Measurements from ENCODE around the gene E2F1. TPM values are rescaled to one million over a fixed set of nuclear protein-coding genes. Genes with fewer than 3 reads are reported as not detected.

The E2F1 gene
- total RNA-seq, 1 donor from 2014 or later: 8.9 TPM

DNA sequence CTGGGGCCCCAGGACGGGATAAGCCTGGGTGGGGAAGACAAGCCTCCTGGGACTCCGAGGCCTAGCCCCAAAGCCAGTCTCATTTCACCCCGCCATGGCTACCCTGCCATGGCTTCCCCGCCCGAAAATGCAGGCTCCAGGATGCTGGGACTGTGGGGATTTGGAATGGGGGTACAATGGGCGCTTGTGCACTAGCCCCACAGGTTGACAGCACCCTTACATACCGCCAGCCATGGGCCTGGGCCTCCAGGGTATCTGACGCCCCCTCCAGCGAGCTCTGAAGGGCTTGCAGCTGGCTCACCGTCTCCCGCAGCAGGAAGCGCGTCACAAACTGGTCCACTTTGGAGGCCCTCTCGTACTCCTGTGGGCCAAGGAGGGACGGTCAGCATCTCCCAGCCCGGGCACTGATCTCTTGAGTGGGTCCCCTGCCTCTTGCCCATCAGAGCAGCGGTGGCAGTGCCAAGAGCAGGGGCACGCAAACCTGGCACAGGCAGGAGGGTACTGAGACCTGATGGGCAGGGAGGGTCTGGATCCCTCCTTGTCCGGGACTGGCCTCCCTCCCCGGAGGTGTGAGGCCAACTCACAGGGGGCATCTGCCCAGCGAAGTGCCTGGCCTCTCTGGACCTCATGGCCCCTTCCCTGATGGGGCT, 26.0 kb downstream of the E2F1 start:
- POLR2A ChIA-PET: interaction anchor here (0.6 to 1.0 kb wide), 2 partner anchors 9 to 113 kb away, joined by 3 to 4 read pairs; no protein-coding TSS in a partner anchor

DNA sequence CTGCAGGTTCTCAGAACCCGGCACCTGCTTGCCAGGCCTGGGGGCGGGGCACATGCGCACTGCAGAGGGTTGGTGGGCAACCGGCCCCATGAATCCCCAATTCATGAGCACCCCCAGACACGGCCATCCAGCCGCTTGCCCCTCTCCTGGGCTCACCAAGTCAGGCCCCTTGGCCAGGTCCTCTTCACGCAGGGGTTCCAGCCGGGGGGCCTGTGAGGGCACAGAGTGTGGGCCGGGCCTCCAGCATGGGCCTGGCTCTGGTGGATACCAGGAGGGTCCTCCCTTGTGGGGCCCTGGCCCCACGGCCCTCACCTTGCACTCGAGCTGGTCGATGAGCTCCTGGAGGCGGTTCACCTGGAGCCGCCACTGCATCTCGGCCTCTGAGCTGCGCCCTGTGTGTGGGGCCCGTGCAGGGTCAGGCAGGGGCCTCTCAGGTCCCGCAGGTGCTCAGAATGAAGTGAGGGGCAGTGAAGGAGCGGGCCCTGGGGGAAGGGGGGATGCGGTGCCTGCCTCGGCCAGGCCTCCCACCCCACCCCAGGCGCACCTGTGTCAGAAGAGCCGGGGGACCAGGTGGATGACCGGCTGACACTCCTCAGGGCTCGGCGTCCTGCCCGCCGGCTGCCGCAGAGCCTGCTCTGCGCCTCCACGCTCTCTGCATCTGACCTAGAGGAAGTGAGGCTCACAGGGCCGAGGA, 26.7 kb downstream of the E2F1 start:
- intact Hi-C loops (cut with micrococcal nuclease): no loop called here
- TF ChIP-seq CTCF (IDR thresholded peaks at IDR 0.05): no peak
- no peak overlapping the region for H3K4me3 Mint-ChIP-seq
- peaks cover 11% of the 10 kb centered on the region for H3K4me1 Mint-ChIP-seq
- H3K9me3 Mint-ChIP-seq: no peaks in the 10 kb centered on the region
- DNase-seq (no peak), ATAC-seq (ENCODE audit: low read depth) (no peak)
- CTCF ChIA-PET: no interaction called here
- no peak overlapping the region for H3K27ac Mint-ChIP-seq
- no peaks in the 10 kb centered on the region for H3K36me3 Mint-ChIP-seq (ENCODE audit: low read depth)
- POLR2A ChIA-PET: no interaction called here
- H3K27me3 Mint-ChIP-seq: no peaks in the 10 kb centered on the region

More for the DNA sequence above, 26.0 kb downstream of the E2F1 start:
- H3K27ac Mint-ChIP-seq: no peak overlapping the region
- H3K36me3 Mint-ChIP-seq (ENCODE audit: low read depth): no peaks in the 10 kb centered on the region
- no peaks in the 10 kb centered on the region for H3K27me3 Mint-ChIP-seq
- H3K4me1 Mint-ChIP-seq: peaks cover 17% of the 10 kb centered on the region
- no peak overlapping the region for H3K4me3 Mint-ChIP-seq
- no peaks in the 10 kb centered on the region for H3K9me3 Mint-ChIP-seq
- TF ChIP-seq CTCF (IDR thresholded peaks at IDR 0.05): no peak
- intact Hi-C loops (cut with micrococcal nuclease): no loop called here
- DNase-seq: no peak
- ATAC-seq (ENCODE audit: low read depth): no peak
- CTCF ChIA-PET: no interaction called here

GRCh38 chr20:33658929-33659328, 27.3 kb downstream of the E2F1 start:
- Mint-ChIP-seq H3K27me3 (no peaks in the 10 kb centered on the region), H3K4me1 (peaks cover 6% of the 10 kb centered on the region), H3K4me3 (no peak overlapping the region), H3K27ac (no peak overlapping the region), H3K36me3 (ENCODE audit: low read depth) (no peaks in the 10 kb centered on the region), H3K9me3 (no peaks in the 10 kb centered on the region)
- TF ChIP-seq CTCF (IDR thresholded peaks at IDR 0.05): no peak
- POLR2A ChIA-PET: no interaction called here
- ATAC-seq (ENCODE audit: low read depth) (no peak), DNase-seq (no peak)
- intact Hi-C loops (cut with micrococcal nuclease): no loop called here
- CTCF ChIA-PET: no interaction called here

DNA sequence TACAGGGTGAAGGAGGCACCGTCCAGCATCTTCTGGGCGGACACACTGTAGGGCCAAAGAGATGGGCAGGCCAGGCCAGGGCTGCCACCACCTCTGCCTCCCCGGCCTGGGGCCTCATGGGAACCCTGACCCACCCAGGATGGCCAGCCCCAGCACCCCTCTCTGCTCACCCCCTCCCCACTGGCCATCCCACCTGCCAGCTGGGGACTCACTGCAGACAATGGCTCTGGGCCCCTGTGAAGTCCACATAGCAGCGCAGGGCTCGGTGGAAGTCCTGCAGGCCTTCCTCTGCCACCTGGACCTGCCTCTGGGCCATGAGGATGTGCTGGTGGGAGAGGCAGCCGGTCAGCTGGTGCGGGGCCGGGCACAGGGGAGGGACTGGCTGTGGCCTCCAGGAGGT, 27.7 kb downstream of the E2F1 start:
- ChIA-PET CTCF (no interaction called here), POLR2A (no interaction called here)
- Mint-ChIP-seq H3K36me3 (ENCODE audit: low read depth) (no peaks in the 10 kb centered on the region), H3K27ac (no peak overlapping the region), H3K27me3 (no peaks in the 10 kb centered on the region), H3K4me1 (peaks cover 5% of the 10 kb centered on the region), H3K9me3 (no peaks in the 10 kb centered on the region), H3K4me3 (no peak overlapping the region)
- no peak for TF ChIP-seq CTCF (IDR thresholded peaks at IDR 0.05)
- intact Hi-C loops (cut with micrococcal nuclease): no loop called here
- DNase-seq: no peak
- no peak for ATAC-seq (ENCODE audit: low read depth)

DNA sequence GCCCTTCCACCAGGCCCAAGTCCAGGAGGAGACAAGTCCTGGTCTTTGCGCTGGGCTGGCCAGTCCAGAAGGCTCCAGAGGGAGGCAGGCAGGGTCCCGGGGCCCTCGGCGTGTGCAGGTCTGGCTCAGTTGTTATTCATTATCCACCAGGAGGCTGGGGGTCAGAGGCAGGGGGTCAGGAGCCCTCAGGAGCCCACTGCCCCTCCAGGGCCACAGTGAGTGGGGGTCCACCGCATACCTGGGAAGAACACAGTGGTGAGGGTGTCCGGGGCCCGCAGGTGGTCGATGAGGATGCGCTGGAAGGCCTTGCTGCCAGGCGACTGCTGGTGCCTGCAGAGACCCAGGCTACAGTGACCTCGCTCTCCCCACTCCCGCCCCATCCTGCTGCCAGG, 28.5 kb downstream of the E2F1 start:
- ChIA-PET POLR2A (interaction anchor here (0.6 to 1.2 kb wide), 2 partner anchors 75 to 168 kb away, joined by 3 to 7 read pairs; partner anchors contain the start of gene CBFA2T2), CTCF (no interaction called here)
- Mint-ChIP-seq H3K27ac (no peak overlapping the region), H3K4me1 (peaks cover 10% of the 10 kb centered on the region), H3K9me3 (no peaks in the 10 kb centered on the region), H3K4me3 (no peak overlapping the region), H3K27me3 (no peaks in the 10 kb centered on the region), H3K36me3 (ENCODE audit: low read depth) (no peaks in the 10 kb centered on the region)
- intact Hi-C loops (cut with micrococcal nuclease): no loop called here
- no peak for TF ChIP-seq CTCF (IDR thresholded peaks at IDR 0.05)
- DNase-seq (no peak), ATAC-seq (ENCODE audit: low read depth) (no peak)
